Endothelial cell of umbilical vein (primary cell): ENCODE measurements around the gene CISH. TPM values are rescaled to one million over a fixed set of nuclear protein-coding genes. Genes with fewer than 3 reads are reported as not detected.

Experiments
- BruUV-seq: library from RNA; stranded (reverse); fragments of 400-500 nt; replicated peaks from 2 replicates; lab custom pipeline; 2021; lab: Mats Ljungman, UMichigan
- CTCF ChIA-PET: fragments of 300-600, 350-600 bp; sonication (Branson Sonifier 250); formaldehyde crosslinking; loops from one replicate; lab custom pipeline; 2021; ENCODE audit warnings: antibody characterized with exemption, inconsistent platforms; lab: Charles Lee
- POLR2A ChIA-PET: fragments of 300-600, 350-600 bp; sonication (Branson Sonifier 250); formaldehyde crosslinking; loops from one replicate; lab custom pipeline; 2021; ENCODE audit warnings: antibody characterized with exemption, inconsistent platforms; lab: Charles Lee
- DNase-seq: peaks from one replicate; pipeline ENCODE4 v3.0.0-alpha.2; 2011; ENCODE audit warnings: low read depth, low spot score
- FAIRE-seq: peaks from 2 replicates; lab custom pipeline; 2011; peaks lifted over from hg19 to GRCh38; lab: Jason Lieb, UNC
- H2AFZ ChIP-seq: 2 replicates; pipeline ENCODE4 v1.6.0; 2012; ENCODE audit warnings: low read depth, low read length, control low read depth, inconsistent platforms
- H3K27ac ChIP-seq: 2 replicates; pipeline ENCODE4 v1.5.1; 2011; ENCODE audit warnings: low read depth, mild to moderate bottlenecking, control low read depth, low read length, moderate library complexity; ENCODE audit not compliant: insufficient read depth
- H3K27me3 ChIP-seq, 2 experiments: 2 replicates each; pipeline versions ENCODE4 v1.6.0 to v1.6.1; 2011; ENCODE audit warnings: low read length in 2 of 2, mixed read lengths in 1 of 2; ENCODE audit not compliant: control insufficient read depth in 2 of 2, insufficient read depth in 2 of 2
- H3K36me3 ChIP-seq, 2 experiments: 2 replicates in 1 of 2; 3 replicates in 1 of 2; pipeline ENCODE4 v1.5.1; 2011; ENCODE audit warnings: low read length in 2 of 2, mild to moderate bottlenecking in 1 of 2, moderate library complexity in 1 of 2; ENCODE audit not compliant: control insufficient read depth in 2 of 2, insufficient read depth in 2 of 2; ENCODE audit errors: extremely low read depth in 1 of 2
- H3K4me1 ChIP-seq: 3 replicates; pipeline ENCODE4 v1.5.1; 2011; ENCODE audit warnings: mild to moderate bottlenecking, low read length; ENCODE audit not compliant: control insufficient read depth, insufficient read depth; ENCODE audit errors: extremely low read depth
- H3K4me2 ChIP-seq: 2 replicates; pipeline ENCODE4 v1.6.1; 2011; ENCODE audit warnings: low read length, control low read depth, mixed read lengths; ENCODE audit not compliant: insufficient read depth
- H3K4me3 ChIP-seq, 3 experiments: fragments of 200-600 bp in 1 of 3; sonication (generic), shearing (Covaris generic) in 1 of 3; replicated peaks in 1 of 3; 2 replicates each; pipeline ENCODE4 v1.5.1; 2011 to 2016; ENCODE audit warnings: control low read depth in 3 of 3, low read length in 3 of 3, mild to moderate bottlenecking in 2 of 3, inconsistent platforms in 1 of 3, low read depth in 1 of 3, moderate library complexity in 1 of 3; ENCODE audit not compliant: insufficient read depth in 1 of 3
- H3K79me2 ChIP-seq: 2 replicates; pipeline ENCODE4 v1.6.0; 2012; ENCODE audit warnings: low read length, inconsistent platforms; ENCODE audit not compliant: control insufficient read depth, insufficient read depth
- H3K9ac ChIP-seq: replicated peaks from 2 replicates; pipeline ENCODE3; 2011; ENCODE audit warnings: low read length, control low read depth; ENCODE audit not compliant: insufficient read depth; ENCODE audit errors: extremely low read depth
- H3K9me1 ChIP-seq: replicated peaks from 3 replicates; pipeline ENCODE4 v1.6.0; 2011; ENCODE audit warnings: mild to moderate bottlenecking, low read length; ENCODE audit not compliant: control insufficient read depth, insufficient read depth; ENCODE audit errors: extremely low read depth
- H3K9me3 ChIP-seq: replicated peaks from 2 replicates; pipeline ENCODE4 v1.5.1; 2012; ENCODE audit warnings: low read length, inconsistent platforms; ENCODE audit not compliant: control insufficient read depth, insufficient read depth
- H4K20me1 ChIP-seq: replicated peaks from 2 replicates; pipeline ENCODE3; 2011; ENCODE audit warnings: mild to moderate bottlenecking, low read length; ENCODE audit not compliant: control insufficient read depth, insufficient read depth; ENCODE audit errors: extremely low read depth
- EZH2 ChIP-seq: IDR thresholded peaks from 2 replicates; pipeline ENCODE4 v1.6.1; 2012; ENCODE audit warnings: borderline replicate concordance, low read depth, mild to moderate bottlenecking, moderate library complexity, low read length, inconsistent platforms; ENCODE audit not compliant: severe bottlenecking
- FOS ChIP-seq: IDR thresholded peaks from 2 replicates; pipeline ENCODE4 v1.6.1; 2011; ENCODE audit warnings: mild to moderate bottlenecking, low read length, moderate library complexity, borderline replicate concordance; ENCODE audit not compliant: insufficient read depth
- GATA2 ChIP-seq: IDR thresholded peaks from 2 replicates; pipeline ENCODE4 v1.7.0; 2011; ENCODE audit warnings: low read depth, mild to moderate bottlenecking, moderate library complexity, mixed read lengths, low read length; ENCODE audit not compliant: insufficient read length, insufficient read depth
- JUN ChIP-seq: IDR thresholded peaks from 2 replicates; pipeline ENCODE4 v1.6.1; 2011; ENCODE audit warnings: borderline replicate concordance, low read depth; ENCODE audit not compliant: insufficient read length, insufficient read depth
- MYC ChIP-seq: IDR thresholded peaks from one replicate; pipeline ENCODE4 v1.6.1; 2011; ENCODE audit warnings: mild to moderate bottlenecking, low read depth, low read length
- POLR2A ChIP-seq: IDR thresholded peaks from 2 replicates; pipeline ENCODE4 v1.6.1; 2012; ENCODE audit warnings: low read depth, mild to moderate bottlenecking, control low read depth, low read length
- POLR2AphosphoS5 ChIP-seq: IDR thresholded peaks from 2 replicates; pipeline ENCODE4 v1.6.1; 2012; ENCODE audit warnings: low read depth, mild to moderate bottlenecking, control low read depth, low read length, moderate library complexity; ENCODE audit not compliant: insufficient read depth
- dilution Hi-C: fragments of 300-500 bp; cut with MboI; formaldehyde crosslinking; loops from one replicate; pipeline ENCODE4 v1.15.0; 2019; ENCODE audit warnings: low sequenced_read_pairs; ENCODE audit not compliant: extremely low pct_ligation_motif_present
- intact Hi-C: fragments of 100-400 bp; cut with micrococcal nuclease; formaldehyde crosslinking; loops from one replicate; pipeline ENCODE4 v1.10.0; 2022
- polyA plus RNA-seq, 4 experiments: library from polyadenylated mRNA; depleted of rRNA in 3 of 4; stranded (reverse) in 3 of 4; unstranded in 1 of 4; fragments of >200 nt; gene quantifications; 2 replicates each; pipeline versions ENCODE4 v1.2.1 to v1.2.3, GENCODE V29; 2011 to 2012; ENCODE audit warnings: missing spikeins in 1 of 4
- total RNA-seq: library from RNA; stranded (reverse); gene quantifications from 2 replicates; pipeline ENCODE4 v1.2.3, GENCODE V29; 2021
- TF ChIP-seq, protein P1 (sequence below): IDR thresholded peaks from 2 replicates; pipeline ENCODE4 v1.6.1; 2011; ENCODE audit not compliant: insufficient read depth, insufficient read length
- TF ChIP-seq, protein P2 (sequence below), 2 donors: IDR thresholded peaks; 1 replicate in 1 of 2; 2 replicates in 1 of 2; pipeline ENCODE4 v1.5.1; 2011; ENCODE audit warnings: low read length in 2 of 2, mild to moderate bottlenecking in 2 of 2, moderate library complexity in 2 of 2, control low read depth in 1 of 2, inconsistent platforms in 1 of 2, low read depth in 1 of 2; ENCODE audit not compliant: insufficient read depth in 1 of 2; ENCODE audit errors: extremely low read depth in 1 of 2

The CISH gene
- total and polyA plus RNA-seq, 2 donors (not counting 3 experiments of a cell fraction or from before 2014, with no cell fraction given): 2.2 to 4.1 TPM

DNA sequence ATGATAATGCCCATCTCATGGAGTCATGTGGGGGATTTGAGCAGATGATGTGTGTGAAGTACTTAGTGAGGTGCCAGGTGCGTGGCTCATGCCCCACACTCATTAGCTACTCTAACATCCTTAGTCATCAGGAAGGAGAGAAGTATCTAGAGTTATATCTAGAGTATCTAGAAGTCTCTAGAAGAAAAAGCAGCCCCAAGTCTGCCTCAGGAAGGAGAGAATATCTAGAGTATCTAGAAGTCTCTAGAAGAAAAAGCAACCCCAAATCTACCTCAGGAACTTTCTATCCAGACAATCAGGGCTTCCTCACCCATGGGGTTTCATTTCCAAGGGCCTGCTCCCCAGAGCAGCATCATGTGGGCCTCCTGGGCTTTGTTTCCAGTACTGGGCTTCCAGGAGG is 38.4 kb upstream of the CISH start:
- no peaks in the 10 kb centered on the region for H4K20me1 ChIP-seq
- DNase-seq (no peak), FAIRE-seq (no peak)
- no peak overlapping the region for H3K27ac ChIP-seq
- dilution Hi-C loops (no loop called here), intact Hi-C loops (no loop called here)
- H3K9ac ChIP-seq: no peak overlapping the region
- H3K4me1 ChIP-seq: no peaks in the 10 kb centered on the region
- no peaks in the 10 kb centered on the region for H3K9me3 ChIP-seq
- POLR2A ChIA-PET: no interaction called here
- no peaks in the 10 kb centered on the region for H3K79me2 ChIP-seq
- no peak overlapping the region for H3K4me3 ChIP-seq
- no peak overlapping the region for H3K4me2 ChIP-seq
- TF ChIP-seq EZH2 (no peak), GATA2 (no peak), POLR2A (no peak), JUN (no peak), MYC (no peak), FOS (no peak), POLR2AphosphoS5 (no peak)
- TF ChIP-seq, protein P1, sequence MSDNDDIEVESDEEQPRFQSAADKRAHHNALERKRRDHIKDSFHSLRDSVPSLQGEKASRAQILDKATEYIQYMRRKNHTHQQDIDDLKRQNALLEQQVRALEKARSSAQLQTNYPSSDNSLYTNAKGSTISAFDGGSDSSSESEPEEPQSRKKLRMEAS: no peak
- TF ChIP-seq, protein P2, sequence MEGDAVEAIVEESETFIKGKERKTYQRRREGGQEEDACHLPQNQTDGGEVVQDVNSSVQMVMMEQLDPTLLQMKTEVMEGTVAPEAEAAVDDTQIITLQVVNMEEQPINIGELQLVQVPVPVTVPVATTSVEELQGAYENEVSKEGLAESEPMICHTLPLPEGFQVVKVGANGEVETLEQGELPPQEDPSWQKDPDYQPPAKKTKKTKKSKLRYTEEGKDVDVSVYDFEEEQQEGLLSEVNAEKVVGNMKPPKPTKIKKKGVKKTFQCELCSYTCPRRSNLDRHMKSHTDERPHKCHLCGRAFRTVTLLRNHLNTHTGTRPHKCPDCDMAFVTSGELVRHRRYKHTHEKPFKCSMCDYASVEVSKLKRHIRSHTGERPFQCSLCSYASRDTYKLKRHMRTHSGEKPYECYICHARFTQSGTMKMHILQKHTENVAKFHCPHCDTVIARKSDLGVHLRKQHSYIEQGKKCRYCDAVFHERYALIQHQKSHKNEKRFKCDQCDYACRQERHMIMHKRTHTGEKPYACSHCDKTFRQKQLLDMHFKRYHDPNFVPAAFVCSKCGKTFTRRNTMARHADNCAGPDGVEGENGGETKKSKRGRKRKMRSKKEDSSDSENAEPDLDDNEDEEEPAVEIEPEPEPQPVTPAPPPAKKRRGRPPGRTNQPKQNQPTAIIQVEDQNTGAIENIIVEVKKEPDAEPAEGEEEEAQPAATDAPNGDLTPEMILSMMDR (IDR thresholded peaks at IDR 0.05; ENCODE audit: extremely low read depth in 1 of 2, insufficient read depth in 1 of 2, low read depth in 1 of 2, low read length in 2 of 2): no peak
- CTCF ChIA-PET: interaction anchor here (1.0 to 1.5 kb wide), 2 partner anchors 19 to 34 kb away, joined by 4 to 6 read pairs; no protein-coding TSS in a partner anchor
- H3K36me3 ChIP-seq: peaks cover 0 to 1% of the 10 kb centered on the region in 2 experiments
- H3K27me3 ChIP-seq: no peaks in the 10 kb centered on the region
- BruUV-seq: no TSS peak
- no peak overlapping the region for H2AFZ ChIP-seq
- H3K9me1 ChIP-seq: no peaks in the 10 kb centered on the region
